ENCODE results near the gene CCDC92.

Gene CCDC92

DNA sequence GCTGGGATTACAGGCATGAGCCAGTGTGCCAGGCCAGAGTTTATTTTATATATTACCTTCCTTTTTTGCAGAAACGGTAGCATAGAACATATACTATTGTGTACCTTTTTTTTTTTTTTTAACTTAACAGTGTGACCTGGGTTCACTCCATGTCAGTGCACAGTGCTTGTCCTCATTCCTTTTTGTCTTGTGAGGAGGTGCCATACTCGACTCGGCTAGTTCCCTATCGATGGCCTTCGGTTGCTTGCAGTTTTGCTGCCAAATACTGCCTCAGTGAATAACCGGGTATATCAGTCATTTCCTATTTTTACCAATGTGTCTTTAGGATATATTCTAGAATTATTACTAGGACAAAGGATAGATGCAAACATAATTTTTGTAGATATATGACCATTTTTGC lies 37.1 kb upstream of the CCDC92 start:
- Histone ChIP-seq H3K36me3 (ENCODE audit: control insufficient read depth, insufficient read depth, low read length) (no peaks in the 10 kb centered on the region), H3K4me3 (ENCODE audit: low read depth, low read length) (no peak overlapping the region), H3K9me3 (ENCODE audit: control insufficient read depth, insufficient read depth, low read length) (no peaks in the 10 kb centered on the region), H3K9ac (ENCODE audit: low read depth, low read length) (no peak overlapping the region), H3K4me1 (ENCODE audit: control insufficient read depth, insufficient read depth, low read length) (no peaks in the 10 kb centered on the region), H3K27me3 (ENCODE audit: control insufficient read depth, insufficient read depth, low read length) (no peaks in the 10 kb centered on the region)

DNA sequence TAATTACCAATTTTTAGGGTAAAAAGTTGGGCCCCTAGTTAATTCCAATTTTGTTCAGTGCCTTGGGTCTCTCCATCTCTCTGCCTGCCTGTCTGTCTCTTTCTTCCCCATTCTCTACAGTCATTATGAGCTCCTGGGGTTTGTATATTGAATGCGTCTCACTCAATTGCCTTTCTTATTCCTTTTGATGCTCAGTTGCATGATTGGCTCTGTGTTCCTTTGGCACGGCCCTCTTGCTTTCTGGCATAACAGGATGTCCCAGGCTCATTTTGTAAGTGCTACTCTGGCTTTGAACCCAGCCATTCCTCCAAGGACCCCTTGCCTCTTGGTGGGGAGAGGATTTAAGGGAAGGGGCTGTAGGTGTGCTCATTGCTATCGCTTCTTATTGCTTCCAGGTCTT lies 36.0 kb upstream of the CCDC92 start:
- Histone ChIP-seq H3K36me3 (ENCODE audit: control insufficient read depth, insufficient read depth, low read length) (no peaks in the 10 kb centered on the region), H3K27me3 (ENCODE audit: control insufficient read depth, insufficient read depth, low read length) (no peaks in the 10 kb centered on the region), H3K4me3 (ENCODE audit: low read depth, low read length) (no peak overlapping the region), H3K9me3 (ENCODE audit: control insufficient read depth, insufficient read depth, low read length) (no peaks in the 10 kb centered on the region), H3K9ac (ENCODE audit: low read depth, low read length) (no peak overlapping the region), H3K4me1 (ENCODE audit: control insufficient read depth, insufficient read depth, low read length) (no peaks in the 10 kb centered on the region)

DNA sequence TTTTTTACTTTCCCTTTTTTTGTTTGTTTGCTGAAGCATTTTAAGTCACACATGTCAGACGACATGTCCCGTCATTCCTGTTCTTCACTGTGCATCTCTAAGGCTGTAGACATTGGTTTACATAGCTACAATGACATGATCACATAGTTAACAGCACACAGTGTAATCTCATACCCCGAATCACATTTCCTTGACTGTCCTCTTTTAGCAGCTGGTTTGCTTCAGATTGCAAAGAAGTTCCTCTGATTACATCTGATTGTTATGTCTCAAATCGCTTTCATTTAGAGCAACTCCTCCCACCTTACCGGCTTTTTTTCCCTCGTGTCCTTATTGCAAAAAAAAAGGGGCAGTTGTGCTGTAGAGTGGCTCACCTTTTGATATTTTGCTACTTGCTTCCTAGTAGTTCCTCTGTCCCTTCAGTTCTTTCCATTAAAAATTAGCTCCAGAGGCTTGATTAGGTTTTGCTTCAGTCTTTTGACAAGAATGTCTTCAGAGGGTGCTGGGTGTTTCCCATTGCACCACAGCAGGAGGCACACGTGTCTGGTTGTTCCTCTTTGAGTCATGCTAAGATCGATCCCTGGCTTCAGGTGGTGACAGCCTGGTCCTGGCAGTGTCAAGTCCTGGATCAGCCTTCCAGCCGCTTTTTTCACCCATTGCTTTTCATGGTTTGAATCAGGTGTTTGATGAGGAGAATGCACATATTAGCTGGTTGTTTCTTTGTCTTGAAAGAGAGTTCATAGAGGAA lies 35.4 kb upstream of the CCDC92 start:
- no peaks in the 10 kb centered on the region for H3K36me3 ChIP-seq (ENCODE audit: control insufficient read depth, insufficient read depth, low read length)
- no peak overlapping the region for H3K9ac ChIP-seq (ENCODE audit: low read depth, low read length)
- no peak overlapping the region for H3K4me3 ChIP-seq (ENCODE audit: low read depth, low read length)
- H3K27me3 ChIP-seq (ENCODE audit: control insufficient read depth, insufficient read depth, low read length) = no peaks in the 10 kb centered on the region
- H3K9me3 ChIP-seq (ENCODE audit: control insufficient read depth, insufficient read depth, low read length) = no peaks in the 10 kb centered on the region
- no peaks in the 10 kb centered on the region for H3K4me1 ChIP-seq (ENCODE audit: control insufficient read depth, insufficient read depth, low read length)

DNA sequence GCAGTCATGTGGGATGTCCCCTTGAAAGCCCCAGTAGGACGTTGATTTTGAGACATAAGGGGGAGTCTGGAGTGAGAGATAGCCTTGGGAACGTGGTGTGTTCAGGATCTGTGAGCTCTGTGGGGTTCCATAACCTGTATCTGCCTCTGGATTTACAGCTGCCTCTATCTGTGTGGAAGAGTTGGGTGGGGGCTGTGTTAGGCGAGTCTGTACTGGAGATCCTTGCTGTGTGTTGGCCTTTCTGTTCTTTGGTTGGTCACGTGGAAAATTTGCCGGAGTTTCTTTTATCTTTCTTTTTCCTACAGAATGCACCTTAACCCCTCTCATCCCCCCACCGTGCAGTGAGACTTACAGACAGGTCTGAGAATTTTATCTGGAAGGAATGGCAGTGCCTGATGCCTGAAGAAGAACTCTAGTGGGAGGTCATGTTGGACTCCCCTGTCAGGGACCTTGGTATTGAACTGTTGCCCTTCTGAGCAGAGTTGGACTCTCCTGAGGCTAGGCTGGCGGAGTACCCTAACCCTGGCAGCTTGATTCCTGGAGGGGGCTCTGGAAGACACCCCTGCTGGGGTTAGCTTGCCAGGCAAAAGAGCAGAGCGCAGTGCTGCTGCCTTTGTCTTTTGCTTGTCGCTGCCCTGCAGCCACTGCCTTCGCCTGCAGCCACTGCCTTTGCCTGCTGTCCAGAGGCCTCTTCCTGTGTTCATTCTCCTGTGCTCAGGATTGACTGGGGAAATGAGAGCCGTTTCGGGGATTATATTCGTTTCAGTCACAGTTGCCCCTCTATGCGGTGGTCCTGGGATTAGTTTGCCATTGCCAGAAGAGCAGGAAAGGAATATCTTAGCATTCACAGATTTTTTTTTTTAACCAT lies 34.4 kb upstream of the CCDC92 start:
- H3K4me3 ChIP-seq (ENCODE audit: low read depth, low read length) = no peak overlapping the region
- no peaks in the 10 kb centered on the region for H3K9me3 ChIP-seq (ENCODE audit: control insufficient read depth, insufficient read depth, low read length)
- H3K27me3 ChIP-seq (ENCODE audit: control insufficient read depth, insufficient read depth, low read length) = no peaks in the 10 kb centered on the region
- no peaks in the 10 kb centered on the region for H3K36me3 ChIP-seq (ENCODE audit: control insufficient read depth, insufficient read depth, low read length)
- no peak overlapping the region for H3K9ac ChIP-seq (ENCODE audit: low read depth, low read length)
- no peaks in the 10 kb centered on the region for H3K4me1 ChIP-seq (ENCODE audit: control insufficient read depth, insufficient read depth, low read length)

DNA sequence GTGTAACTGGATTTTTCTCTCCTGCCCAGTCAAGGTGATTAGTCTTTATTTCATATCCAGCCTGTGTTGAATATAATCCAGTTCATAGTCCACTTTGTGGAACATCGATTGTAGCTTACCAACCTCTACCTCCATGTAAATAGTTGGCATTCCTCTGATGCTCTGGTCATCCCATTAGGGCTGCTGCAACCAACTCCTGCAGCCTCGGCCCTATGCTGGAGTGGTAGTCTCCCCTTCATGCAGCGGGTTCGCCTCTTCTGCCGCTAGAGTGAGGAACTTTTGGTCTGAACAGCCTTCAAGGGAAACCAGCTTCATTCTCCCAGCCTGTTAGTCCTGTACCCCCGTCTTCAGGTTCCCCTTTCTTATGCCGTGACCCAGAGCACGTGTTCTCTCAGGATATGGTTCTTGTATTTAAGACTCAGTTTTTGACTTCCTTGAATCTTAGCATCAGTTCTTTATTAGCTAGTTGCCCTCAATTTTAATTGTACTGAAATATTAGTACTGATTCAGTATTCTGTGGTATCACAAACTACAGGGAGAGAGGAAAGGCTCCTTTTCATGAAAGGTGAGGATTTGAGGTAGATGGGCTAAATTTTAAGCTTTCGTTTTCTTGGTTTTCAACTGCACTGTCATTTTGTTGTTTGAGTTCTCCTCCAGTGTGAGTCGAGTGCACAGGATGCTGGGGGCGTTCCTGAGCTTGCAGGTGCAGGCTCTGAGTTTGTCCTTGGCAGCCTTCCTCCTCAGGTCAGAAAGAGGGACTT lies 33.6 kb upstream of the CCDC92 start:
- Histone ChIP-seq H3K9me3 (ENCODE audit: control insufficient read depth, insufficient read depth, low read length) (no peaks in the 10 kb centered on the region), H3K4me1 (ENCODE audit: control insufficient read depth, insufficient read depth, low read length) (no peaks in the 10 kb centered on the region), H3K9ac (ENCODE audit: low read depth, low read length) (no peak overlapping the region), H3K36me3 (ENCODE audit: control insufficient read depth, insufficient read depth, low read length) (no peaks in the 10 kb centered on the region), H3K4me3 (ENCODE audit: low read depth, low read length) (no peak overlapping the region), H3K27me3 (ENCODE audit: control insufficient read depth, insufficient read depth, low read length) (no peaks in the 10 kb centered on the region)

DNA sequence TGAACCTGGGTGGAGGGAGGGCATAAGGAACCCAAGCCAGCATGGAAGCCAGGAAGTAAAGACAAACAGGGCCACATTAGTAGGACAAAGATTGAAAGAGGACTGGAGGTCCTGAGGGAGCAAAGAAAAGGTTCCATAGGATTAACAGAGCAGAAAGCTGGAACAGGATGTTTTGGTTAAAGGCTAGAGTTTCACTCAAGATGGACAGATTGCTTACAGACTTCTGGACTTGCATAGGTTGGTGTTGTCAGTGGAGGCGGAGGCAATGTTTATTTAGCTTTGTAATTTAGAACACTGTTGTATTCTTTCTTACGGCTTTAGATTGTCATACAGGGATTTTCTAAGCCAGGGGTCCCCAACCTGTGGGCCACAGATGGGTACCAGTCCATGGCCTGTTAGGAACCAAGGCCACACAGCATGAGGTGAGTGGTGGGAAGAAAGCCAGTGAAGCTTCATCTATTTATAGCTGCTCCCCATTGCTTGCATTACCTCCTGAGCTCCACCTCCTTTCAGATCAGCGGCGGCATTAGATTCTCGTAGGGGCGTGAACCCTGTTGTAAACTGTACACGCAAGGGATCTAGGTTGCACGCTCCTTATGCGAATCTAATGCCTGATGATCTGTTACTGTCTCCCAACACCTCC lies 31.7 kb upstream of the CCDC92 start:
- Histone ChIP-seq H3K9me3 (ENCODE audit: control insufficient read depth, insufficient read depth, low read length) (no peaks in the 10 kb centered on the region), H3K9ac (ENCODE audit: low read depth, low read length) (no peak overlapping the region), H3K4me3 (ENCODE audit: low read depth, low read length) (no peak overlapping the region), H3K27me3 (ENCODE audit: control insufficient read depth, insufficient read depth, low read length) (no peaks in the 10 kb centered on the region), H3K36me3 (ENCODE audit: control insufficient read depth, insufficient read depth, low read length) (no peaks in the 10 kb centered on the region), H3K4me1 (ENCODE audit: control insufficient read depth, insufficient read depth, low read length) (no peaks in the 10 kb centered on the region)

DNA sequence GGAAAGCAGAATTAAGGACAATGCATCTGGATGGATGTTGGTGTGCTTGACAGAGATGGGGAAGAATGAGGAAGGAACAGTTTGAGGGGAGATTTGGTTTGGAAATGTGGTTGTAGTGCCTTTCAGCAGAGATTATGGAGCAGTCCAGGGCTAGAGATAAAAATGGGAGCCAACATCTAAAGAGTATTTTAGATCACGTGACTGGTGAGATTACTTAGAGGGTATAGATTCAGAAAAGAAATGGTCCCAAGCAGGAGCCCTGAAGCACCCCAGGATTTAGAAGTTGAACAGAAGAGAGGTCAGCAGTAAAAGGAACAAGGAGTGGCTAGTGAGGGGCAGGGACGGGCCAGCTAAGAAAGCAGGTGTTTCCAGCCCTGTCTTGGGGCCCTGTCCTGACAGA lies 30.0 kb upstream of the CCDC92 start:
- Histone ChIP-seq H3K4me3 (ENCODE audit: low read depth, low read length) (no peak overlapping the region), H3K9ac (ENCODE audit: low read depth, low read length) (no peak overlapping the region), H3K27me3 (ENCODE audit: control insufficient read depth, insufficient read depth, low read length) (no peaks in the 10 kb centered on the region), H3K36me3 (ENCODE audit: control insufficient read depth, insufficient read depth, low read length) (no peaks in the 10 kb centered on the region), H3K9me3 (ENCODE audit: control insufficient read depth, insufficient read depth, low read length) (no peaks in the 10 kb centered on the region), H3K4me1 (ENCODE audit: control insufficient read depth, insufficient read depth, low read length) (no peaks in the 10 kb centered on the region)

DNA sequence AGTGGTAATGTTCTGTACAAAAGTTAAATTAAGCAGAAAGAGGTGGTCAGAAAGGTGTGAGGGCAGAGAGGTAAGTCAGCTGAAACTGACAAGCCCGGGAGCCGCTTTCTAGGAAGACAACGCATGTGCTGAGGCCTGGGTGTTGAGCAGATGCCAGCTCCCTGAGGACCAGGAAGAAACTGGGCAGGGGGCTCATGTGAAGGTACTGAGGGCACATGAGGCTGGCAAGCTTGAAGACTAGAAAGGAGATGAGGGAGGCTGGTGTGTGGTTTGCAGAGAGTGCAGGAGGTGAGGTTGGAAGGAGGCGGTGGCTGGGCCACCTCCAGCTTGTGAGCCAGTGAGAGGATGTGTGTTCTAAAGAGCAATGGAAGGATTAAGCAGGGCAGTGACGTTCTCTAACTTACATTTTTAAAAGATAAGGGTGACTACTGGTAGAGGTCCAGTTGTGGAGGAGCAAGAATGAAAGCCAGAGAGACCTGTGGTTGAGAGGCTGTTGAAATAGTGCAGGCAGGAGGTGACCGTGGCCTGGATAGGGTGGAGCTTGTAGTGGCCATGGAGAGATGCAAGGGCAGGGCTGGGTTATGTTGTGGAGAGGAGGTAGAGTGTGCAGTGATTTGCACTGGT lies 29.5 kb upstream of the CCDC92 start:
- no peak overlapping the region for H3K9ac ChIP-seq (ENCODE audit: low read depth, low read length)
- H3K27me3 ChIP-seq (ENCODE audit: control insufficient read depth, insufficient read depth, low read length) = no peaks in the 10 kb centered on the region
- no peak overlapping the region for H3K4me3 ChIP-seq (ENCODE audit: low read depth, low read length)
- no peaks in the 10 kb centered on the region for H3K9me3 ChIP-seq (ENCODE audit: control insufficient read depth, insufficient read depth, low read length)
- no peaks in the 10 kb centered on the region for H3K4me1 ChIP-seq (ENCODE audit: control insufficient read depth, insufficient read depth, low read length)
- no peaks in the 10 kb centered on the region for H3K36me3 ChIP-seq (ENCODE audit: control insufficient read depth, insufficient read depth, low read length)

DNA sequence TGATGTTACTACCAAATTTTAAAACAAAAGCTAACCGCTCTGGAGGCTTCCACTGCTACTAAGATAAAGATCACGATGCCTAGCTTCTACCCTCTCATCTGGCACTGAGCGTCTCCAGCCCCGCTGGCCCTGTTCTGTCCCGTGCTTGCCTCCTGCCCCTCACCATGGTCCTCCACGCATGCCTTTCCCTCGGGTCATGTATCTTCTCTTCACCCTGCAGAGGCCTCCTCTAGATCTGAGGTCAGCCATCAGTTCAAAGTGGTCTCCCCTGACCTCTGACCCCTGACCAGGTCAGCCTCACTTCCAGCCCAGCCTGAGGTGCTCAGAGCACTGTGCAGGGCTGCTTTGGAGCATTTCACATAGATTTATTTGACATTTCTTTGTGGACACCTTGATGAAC lies 28.7 kb upstream of the CCDC92 start:
- H3K4me1 ChIP-seq (ENCODE audit: control insufficient read depth, insufficient read depth, low read length) = no peaks in the 10 kb centered on the region
- H3K27me3 ChIP-seq (ENCODE audit: control insufficient read depth, insufficient read depth, low read length) = no peaks in the 10 kb centered on the region
- no peaks in the 10 kb centered on the region for H3K36me3 ChIP-seq (ENCODE audit: control insufficient read depth, insufficient read depth, low read length)
- no peaks in the 10 kb centered on the region for H3K9me3 ChIP-seq (ENCODE audit: control insufficient read depth, insufficient read depth, low read length)
- no peak overlapping the region for H3K4me3 ChIP-seq (ENCODE audit: low read depth, low read length)
- no peak overlapping the region for H3K9ac ChIP-seq (ENCODE audit: low read depth, low read length)

DNA sequence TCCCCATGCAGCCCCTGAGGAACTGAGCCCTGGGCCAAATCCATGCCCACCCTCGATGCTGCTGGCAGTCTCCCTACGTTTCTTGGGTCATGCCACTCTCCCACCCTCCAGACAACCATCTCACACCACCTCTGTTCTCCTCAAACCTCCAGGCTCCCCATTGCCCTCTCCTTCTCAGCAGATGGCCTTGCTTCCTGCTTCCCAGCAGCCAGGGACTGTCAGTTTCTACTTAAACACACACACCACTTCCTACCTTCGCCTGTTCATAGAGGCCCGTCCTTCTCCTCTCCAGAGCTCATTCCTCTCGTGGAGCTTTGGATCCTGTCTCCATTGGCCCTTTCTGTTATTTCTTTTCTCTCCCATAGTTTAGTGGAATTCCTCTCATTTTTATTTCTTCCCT lies 27.5 kb upstream of the CCDC92 start:
- Histone ChIP-seq H3K4me1 (ENCODE audit: control insufficient read depth, insufficient read depth, low read length) (no peaks in the 10 kb centered on the region), H3K9ac (ENCODE audit: low read depth, low read length) (no peak overlapping the region), H3K27me3 (ENCODE audit: control insufficient read depth, insufficient read depth, low read length) (no peaks in the 10 kb centered on the region), H3K36me3 (ENCODE audit: control insufficient read depth, insufficient read depth, low read length) (no peaks in the 10 kb centered on the region), H3K9me3 (ENCODE audit: control insufficient read depth, insufficient read depth, low read length) (no peaks in the 10 kb centered on the region), H3K4me3 (ENCODE audit: low read depth, low read length) (no peak overlapping the region)

DNA sequence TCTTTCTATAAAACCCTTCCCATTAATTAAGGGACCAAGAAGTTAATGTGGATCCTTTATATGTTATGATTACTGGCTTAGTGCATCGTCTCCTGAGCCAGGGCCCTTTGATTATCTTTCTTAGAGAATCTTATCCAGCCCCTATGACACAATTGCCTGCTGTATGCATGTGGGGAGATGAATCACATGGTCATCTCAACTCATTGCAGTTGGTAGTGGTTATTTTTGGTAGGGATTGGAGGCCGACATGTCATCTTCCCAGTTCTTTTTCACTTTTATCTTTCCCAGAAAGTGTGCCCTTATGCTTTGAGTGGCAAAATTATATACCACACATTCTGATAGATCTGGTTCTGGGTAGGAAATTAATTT lies 26.3 kb upstream of the CCDC92 start:
- H3K27me3 ChIP-seq (ENCODE audit: control insufficient read depth, insufficient read depth, low read length) = no peaks in the 10 kb centered on the region
- H3K36me3 ChIP-seq (ENCODE audit: control insufficient read depth, insufficient read depth, low read length) = no peaks in the 10 kb centered on the region
- H3K4me1 ChIP-seq (ENCODE audit: control insufficient read depth, insufficient read depth, low read length) = no peaks in the 10 kb centered on the region
- H3K9me3 ChIP-seq (ENCODE audit: control insufficient read depth, insufficient read depth, low read length) = no peaks in the 10 kb centered on the region
- H3K9ac ChIP-seq (ENCODE audit: low read depth, low read length) = no peak overlapping the region
- no peak overlapping the region for H3K4me3 ChIP-seq (ENCODE audit: low read depth, low read length)
